ENCODE results near the gene B3GNT9.
A peak's percentile ranks its signal among the peaks of the same experiment; 100 is the strongest.

Gene B3GNT9

DNA sequence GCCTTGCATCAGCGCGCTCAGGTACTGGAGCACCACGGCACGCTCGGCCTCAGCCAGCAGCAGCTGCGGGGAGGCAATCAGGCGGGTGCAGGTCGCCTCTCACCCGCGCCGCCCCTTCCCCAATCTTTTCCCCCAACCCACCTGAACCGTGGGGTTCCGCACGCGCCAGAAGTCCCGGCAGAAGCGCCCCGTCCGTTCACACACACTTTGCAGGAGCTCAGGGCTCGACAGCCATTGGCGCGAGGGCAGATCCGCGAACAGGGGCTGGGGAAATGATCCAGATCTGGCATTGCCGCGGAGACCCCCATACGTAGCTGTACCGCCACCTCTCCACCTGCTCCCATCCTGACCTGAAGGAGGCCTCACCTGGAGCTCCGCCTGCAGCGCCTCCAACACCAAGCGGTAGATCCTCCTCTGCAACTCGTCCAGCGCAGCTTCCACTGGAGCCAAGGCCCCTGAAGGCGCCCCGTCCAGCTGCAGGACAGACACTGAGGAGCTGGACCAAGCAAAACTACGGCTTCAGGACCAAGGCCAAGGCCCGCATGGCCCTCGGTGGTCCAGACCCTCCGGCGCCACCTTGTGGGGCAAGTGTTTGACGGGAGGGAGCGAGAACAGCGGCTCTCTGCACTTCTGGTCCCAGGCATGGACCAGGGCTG is 34.3 kb upstream of the B3GNT9 start:
- DNase-seq: peak; percentile 56 to 82 (median 67)

DNA sequence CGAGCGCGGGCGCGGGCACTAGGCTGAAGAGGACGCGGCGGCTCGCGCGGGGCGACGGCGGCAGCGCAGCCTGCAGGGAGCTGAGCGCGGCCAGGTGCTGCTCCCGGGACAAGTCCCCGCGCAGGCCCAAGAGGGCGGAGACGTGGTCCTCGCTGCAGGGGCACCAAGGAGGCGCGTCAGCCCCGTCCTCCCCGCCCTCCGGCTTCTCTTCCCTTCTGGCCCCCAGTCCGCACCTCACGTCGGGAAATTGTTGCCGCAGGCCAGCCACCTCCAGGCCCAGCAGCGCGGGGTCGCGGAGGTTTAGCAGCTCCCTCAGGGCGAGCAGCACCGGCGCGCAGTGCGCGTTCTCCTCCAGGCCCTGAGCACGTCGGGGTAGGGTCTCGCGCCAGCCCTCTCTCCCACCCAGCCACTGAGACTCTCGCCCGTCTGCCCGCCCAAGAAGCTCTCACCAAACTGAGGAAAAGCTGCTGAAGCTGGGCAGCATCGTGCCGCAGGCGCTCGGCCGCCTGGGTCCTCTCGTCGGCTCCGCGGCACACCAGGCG is 33.7 kb upstream of the B3GNT9 start:
- peak; percentile 39 to 87 (median 85) for DNase-seq

DNA sequence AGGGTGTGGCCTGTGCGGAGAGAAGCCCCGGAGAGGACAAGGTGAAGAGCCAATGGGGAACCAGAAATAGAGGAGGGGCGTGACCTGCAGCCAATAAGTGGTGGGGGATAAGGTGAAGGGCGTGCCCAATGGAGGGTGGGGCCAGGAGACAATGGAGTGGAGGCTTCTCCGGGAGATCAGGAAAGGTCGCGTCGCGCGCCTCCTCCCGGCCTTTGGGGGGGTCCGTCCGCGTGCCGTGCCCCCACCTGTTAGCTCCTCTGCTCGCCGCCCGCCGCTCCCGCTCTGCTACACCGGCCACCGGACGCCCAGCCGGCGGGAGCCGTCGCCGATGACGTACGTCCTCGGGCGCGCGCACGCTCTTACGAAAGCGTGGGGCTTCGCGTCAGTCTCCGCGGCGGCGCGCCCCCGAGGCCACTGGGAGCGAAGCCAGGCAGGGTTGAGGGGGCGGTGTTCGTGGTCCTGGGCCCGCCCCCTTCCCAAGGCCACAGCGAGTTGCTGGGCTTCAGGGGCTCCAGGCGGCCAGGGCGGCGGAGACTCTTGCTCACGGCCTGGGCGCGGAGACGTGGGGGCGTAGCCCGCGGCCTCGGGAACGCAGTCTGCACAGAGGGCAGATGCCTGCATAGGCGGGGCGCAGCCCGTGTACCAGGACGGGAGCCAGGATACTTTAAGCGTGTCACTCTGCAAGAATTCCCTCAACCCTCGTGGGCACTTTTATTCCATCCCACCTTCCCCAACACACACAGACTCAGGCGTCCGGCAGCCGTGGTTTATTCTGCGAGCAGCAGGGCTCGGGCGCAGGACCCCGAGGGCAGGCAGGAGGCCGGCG is 33.0 kb upstream of the B3GNT9 start, which contains the start of gene MATCAP1:
MATCAP1 (minus strand) TSS at position 337 of the 826 bp plus-strand sequence. CDS start 3,353 bp downstream, outside the sequence.
- DNase-seq: peak; percentile 92 to 98 (median 97)

- DNase-seq: no peak
These were observed 32.5 kb upstream of the B3GNT9 start for GRCh38 chr16:67183284-67183626.

DNA sequence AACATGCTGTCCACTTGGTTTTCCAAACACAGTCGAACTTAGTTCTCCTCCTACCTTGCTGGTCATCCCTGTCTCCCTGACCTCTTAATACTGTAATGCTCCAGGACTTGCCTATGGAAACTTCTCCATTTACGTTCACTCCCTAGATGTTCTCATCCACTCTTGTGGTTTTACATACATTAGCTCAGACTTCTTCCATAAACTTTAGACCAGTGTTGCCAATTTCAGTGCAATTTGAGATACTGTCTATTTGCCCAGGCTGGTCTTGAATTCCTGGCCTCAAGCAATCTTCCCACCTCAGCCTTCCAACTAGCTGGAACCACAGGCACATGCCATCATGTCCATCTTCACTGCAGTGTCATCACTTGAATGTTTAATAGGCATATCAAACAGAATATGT is 31.5 kb upstream of the B3GNT9 start:
- DNase-seq: no peak

DNA sequence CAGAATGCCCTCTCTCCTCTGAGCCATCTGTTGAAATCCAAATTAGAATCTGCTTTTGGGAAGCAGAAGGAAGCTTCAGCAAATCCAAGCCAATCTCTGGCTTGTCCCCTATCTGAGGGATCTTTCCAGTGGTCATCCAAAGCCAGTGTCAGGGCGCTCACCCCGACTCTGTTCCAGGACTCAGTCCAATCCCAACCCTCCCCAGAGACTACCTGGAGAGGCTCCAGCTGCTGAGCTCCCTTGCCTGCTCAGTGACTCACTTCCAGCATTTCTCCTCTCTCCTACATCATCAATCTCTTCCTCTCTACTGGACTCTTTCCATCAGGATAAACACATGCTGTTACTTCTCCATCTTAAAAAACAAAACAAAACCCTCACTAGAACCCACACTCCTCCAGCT is 30.5 kb upstream of the B3GNT9 start:
- no peak for DNase-seq

DNA sequence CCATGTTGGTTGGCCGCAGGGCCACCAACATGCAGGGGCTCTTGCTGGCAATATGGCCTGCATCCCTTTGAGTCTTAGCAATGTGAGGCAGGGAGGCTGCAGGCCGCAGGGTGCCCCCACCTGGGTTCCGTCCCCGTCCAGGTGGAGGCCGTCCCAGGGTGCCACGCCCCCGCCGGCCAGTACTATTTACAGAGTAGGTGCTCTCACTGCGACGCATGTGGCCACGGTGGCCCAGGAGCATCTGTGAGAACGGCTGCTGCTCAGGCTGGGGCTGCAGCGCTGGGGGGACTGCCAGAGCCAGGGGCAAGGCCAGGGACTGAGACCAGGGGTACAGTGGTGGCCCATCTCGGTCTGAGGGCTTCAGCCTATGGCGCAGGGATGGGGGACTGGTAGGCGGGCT is 29.4 kb upstream of the B3GNT9 start:
- DNase-seq: no peak

DNA sequence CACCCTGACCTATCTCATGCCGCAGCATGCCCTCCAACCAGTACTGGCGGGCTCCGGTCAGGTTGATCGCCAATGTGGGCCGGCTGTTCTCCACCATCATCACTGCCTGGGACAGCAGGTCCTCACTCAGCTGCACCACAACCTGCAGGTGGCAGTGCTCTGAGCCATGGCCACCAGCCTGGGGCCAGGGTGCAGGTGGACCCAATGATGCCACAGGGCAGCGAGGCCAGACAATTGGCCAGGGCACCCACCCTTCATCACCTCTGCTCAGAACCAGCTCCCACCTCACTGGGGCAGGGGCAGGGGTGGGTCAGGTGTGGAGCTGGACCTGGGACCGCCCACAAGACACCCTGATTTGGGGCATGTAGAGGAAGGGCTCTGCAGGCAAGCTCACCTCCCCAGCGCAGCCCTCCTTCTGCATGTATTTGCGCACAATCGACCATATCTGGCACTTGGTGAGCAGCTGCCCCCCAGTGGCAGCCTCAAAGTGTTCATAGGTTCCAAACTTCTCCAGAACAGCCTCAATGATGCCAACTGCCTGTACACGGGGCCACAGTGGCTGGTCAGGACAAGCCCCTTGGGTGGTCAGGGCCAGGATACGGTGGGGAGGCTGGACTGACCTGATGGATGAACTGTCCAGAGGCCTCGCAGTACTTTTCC is 28.8 kb upstream of the B3GNT9 start:
- DNase-seq: no peak

DNA sequence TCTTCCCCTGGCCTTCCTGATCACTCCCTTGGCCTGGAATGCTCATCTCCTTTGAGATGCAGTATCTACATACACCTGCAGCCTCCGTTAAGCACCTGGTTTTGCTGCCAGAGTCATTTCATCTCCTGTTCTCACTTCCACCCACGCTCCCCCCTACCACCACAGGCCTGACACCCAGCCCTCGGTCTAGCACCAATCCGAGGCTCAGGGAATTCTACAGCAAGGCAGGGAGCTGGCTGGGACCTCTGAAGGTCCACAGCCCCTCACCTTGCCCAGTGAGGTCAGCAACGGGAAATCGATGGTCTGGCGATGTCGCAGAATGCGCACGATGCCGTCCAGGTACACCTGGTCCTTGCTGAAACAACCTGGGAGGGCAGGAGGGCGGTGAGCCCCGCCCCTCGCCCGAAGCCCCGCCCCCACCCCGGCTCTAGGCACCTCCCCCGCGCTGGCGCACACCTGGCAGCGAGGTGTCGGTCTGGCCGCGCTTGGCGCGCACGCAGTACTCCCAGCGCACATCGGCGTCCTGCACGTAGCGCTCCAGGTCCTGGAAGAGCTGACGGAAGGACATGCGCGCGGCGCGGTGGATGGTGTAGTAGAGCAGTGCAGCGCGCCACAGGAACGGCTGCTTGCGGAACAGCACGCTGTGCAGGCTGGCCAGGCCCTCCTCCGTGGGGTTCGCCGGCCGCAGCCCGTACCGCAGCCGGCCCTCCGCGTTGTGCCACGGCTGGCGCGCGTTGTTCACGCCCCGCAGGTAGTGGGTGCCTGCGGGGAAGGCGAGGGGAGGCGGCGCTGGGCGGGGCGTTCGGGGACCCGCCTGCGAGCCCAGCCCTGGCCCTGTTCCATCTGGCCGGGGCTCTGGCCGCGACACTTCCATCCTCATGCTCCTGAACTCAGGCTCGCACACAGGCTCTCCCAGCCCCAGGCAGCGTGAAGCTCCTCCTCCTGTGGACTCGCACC is 27.2 kb upstream of the B3GNT9 start:
- DNase-seq: peak; percentile 85 to 93 (median 89)

GRCh38 chr16:67176662-67177061 is 25.9 kb upstream of the B3GNT9 start:
- DNase-seq: peak in 1 of 3 experiments; percentile 13

- no peak for DNase-seq
These were observed 24.0 kb upstream of the B3GNT9 start for GRCh38 chr16:67174706-67175231.

DNA sequence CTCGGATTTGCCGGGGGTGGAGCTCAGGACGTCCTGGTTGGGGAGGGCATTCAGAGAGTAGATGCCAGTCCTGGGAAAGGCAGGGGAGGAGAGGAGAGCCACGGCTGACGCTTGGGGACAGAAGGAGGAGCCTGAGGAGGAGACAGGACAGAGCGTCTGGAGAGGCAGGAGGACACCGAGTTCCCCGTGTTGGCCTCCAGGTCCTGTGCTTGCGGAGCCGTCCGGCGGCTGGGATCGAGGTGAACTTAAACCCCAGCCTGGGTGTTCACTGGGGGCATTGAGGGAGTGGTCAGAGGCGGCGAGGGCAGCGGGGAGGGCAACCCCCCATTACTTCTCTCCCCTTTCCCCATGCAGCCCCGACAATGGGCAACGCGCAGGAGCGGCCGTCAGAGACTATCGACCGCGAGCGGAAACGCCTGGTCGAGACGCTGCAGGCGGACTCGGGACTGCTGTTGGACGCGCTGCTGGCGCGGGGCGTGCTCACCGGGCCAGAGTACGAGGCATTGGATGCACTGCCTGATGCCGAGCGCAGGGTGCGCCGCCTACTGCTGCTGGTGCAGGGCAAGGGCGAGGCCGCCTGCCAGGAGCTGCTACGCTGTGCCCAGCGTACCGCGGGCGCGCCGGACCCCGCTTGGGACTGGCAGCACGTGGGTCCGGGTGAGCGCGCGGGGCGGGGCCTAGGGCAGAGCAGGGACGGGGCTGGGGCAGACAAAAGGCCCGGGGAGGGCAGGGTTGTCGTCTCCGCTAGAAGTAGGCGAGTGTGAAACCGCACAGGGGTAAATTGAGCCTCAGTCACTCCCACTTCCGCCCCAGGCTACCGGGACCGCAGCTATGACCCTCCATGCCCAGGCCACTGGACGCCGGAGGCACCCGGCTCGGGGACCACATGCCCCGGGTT is 23.3 kb upstream of the B3GNT9 start:
- DNase-seq: peak; percentile 63 to 75 (median 73)

DNA sequence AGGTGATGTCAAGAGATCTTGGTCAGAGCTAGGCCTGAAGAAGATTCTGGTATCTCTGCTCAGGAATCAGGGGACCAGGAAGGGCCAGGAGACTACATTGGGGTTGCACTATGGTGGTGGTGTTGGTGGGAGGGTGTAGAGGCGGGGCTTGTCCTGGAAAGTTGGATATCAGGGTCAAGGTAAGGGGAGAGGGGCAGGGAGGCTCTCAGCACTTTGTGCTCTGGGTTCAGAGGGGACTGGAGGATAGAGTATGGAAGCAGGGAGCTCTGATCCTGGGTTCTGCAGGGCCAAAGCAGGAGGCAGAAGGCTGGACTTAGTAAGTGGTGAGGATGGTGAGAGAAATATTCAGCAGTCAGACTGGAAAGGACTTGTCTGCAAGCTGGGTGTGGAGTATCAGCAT is 22.5 kb upstream of the B3GNT9 start:
- DNase-seq: no peak

GRCh38 chr16:67170949-67171649 is 20.3 kb upstream of the B3GNT9 start:
- no peak for DNase-seq

- DNase-seq: peak; percentile 47 to 84 (median 80)
These were observed 19.6 kb upstream of the B3GNT9 start, which contains the start of gene NOL3 for GRCh38 chr16:67170168-67170948. Gene NOL3, plus strand, starts transcription at chr16:67170538.

- DNase-seq: peak in 1 of 3 experiments; percentile 39
These were observed 18.9 kb upstream of the B3GNT9 start for GRCh38 chr16:67169642-67170167.

GRCh38 chr16:67169011-67169451 is 18.2 kb upstream of the B3GNT9 start:
- DNase-seq: no peak

GRCh38 chr16:67167588-67167987 is 16.8 kb upstream of the B3GNT9 start:
- DNase-seq: no peak

DNA sequence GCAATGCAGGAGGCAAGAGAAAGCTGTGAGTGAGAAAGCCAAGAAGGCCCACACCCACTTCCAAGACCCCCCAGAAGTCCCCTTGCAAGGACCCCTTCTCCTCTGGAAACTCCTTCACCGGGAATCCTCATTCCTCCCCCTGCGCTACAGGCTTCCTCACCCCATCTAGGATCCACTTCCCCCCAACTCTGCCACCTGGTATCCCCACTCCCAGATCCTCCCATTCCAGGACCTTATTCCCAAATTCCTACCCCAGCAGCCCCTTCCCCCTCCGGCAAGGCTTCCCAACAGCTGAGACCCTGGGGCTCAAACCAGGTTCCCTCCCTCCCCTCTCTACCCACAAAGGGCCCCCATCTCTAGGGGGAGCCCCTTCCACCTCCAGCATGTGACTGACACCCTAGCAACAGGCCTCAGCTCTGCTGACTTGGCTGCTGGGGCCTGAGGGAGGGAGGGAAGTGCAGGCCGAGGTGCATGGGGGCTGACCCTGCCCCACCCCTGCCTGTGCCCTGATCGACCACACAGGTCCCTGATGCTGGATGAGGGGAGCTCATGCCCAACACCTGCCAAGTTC is 15.9 kb upstream of the B3GNT9 start:
- DNase-seq: no peak
